HG03520 (cell line): ENCODE measurements around the gene HSF2BP.
"Not testable (repeated sequence)": the region's sequence is repeated elsewhere in the genome, so short reads cannot be mapped to it uniquely, and the experiment has no call there.

Source experiments
- ATAC-seq: cut with Tn5 transposase; IDR thresholded peaks from one replicate; pipeline ENCODE4 v1.9.1; 2021; ENCODE audit warnings: mild to moderate bottlenecking, moderate library complexity; ENCODE audit not compliant: unreplicated experiment

HSF2BP gene

GRCh38 chr21:43623588-43623987 is 35.7 kb downstream of the HSF2BP start:
- ATAC-seq: no peak

- ATAC-seq: no peak
These were observed 36.5 kb downstream of the HSF2BP start for GRCh38 chr21:43622796-43623195.

- ATAC-seq: no peak
These were observed 39.4 kb downstream of the HSF2BP start for GRCh38 chr21:43619856-43620255.

GRCh38 chr21:43619344-43619743 is 39.9 kb downstream of the HSF2BP start:
- ATAC-seq: no peak

GRCh38 chr21:43618940-43619339 is 40.3 kb downstream of the HSF2BP start:
- no peak for ATAC-seq

- ATAC-seq: not testable (repeated sequence)
These were observed 42.4 kb downstream of the HSF2BP start for GRCh38 chr21:43616861-43617260.

GRCh38 chr21:43614839-43615238 is 44.4 kb downstream of the HSF2BP start:
- ATAC-seq: no peak

GRCh38 chr21:43613755-43614638 is 45.3 kb downstream of the HSF2BP start:
- ATAC-seq: no peak

- ATAC-seq: no peak
These were observed 47.5 kb downstream of the HSF2BP start for GRCh38 chr21:43611598-43612369.

- ATAC-seq: no peak
These were observed 49.6 kb downstream of the HSF2BP start for GRCh38 chr21:43609501-43610340.

GRCh38 chr21:43608664-43609063 is 50.6 kb downstream of the HSF2BP start:
- no peak for ATAC-seq

- ATAC-seq: no peak
These were observed 51.1 kb downstream of the HSF2BP start for GRCh38 chr21:43608225-43608624.

GRCh38 chr21:43605320-43606215 is 53.7 kb downstream of the HSF2BP start:
- no peak for ATAC-seq

- no peak for ATAC-seq
These were observed 54.6 kb downstream of the HSF2BP start for GRCh38 chr21:43604505-43605204.

GRCh38 chr21:43603641-43604504 is 55.4 kb downstream of the HSF2BP start:
- ATAC-seq: no peak

- ATAC-seq: no peak
These were observed 56.1 kb downstream of the HSF2BP start for GRCh38 chr21:43603233-43603626.

- no peak for ATAC-seq
These were observed 56.7 kb downstream of the HSF2BP start for GRCh38 chr21:43602266-43603232.
